Transverse colon (tissue), 3 donors: Measurements from ENCODE around the gene HIP1.

Source experiments
- CTCF ChIP-seq, 5 experiments: fragments of 200-600 bp in 3 of 5; fragments of 450-650 bp in 2 of 5; sonication (generic) in 3 of 5; IDR thresholded peaks; 1 replicate in 2 of 5; 2 replicates in 3 of 5; pipeline ENCODE4 v1.5.1; 2016 to 2017; ENCODE audit warnings: antibody characterized with exemption in 5 of 5, inconsistent platforms in 3 of 5, mild to moderate bottlenecking in 2 of 5, moderate library complexity in 1 of 5
- POLR2A ChIP-seq: fragments of 450-650 bp; IDR thresholded peaks from one replicate; pipeline ENCODE4 v1.6.1; 2016; ENCODE audit warnings: antibody characterized with exemption, mild to moderate bottlenecking, moderate library complexity

- TF ChIP-seq CTCF (IDR thresholded peaks at IDR 0.05) (no peak), POLR2A (no peak)
Observed at GRCh38 chr7:75532639-75533038, 206.1 kb downstream of the HIP1 start.
